C4-2B (cell line): Measurements from ENCODE around the gene STAB2.

Experiments
- CTCF ChIP-seq: fragments of 450-650 bp; conservative IDR thresholded peaks from 2 replicates; pipeline ENCODE4 v1.5.1; 2017; ENCODE audit warnings: mild to moderate bottlenecking
- ZFX ChIP-seq: fragments of 450-650 bp; IDR thresholded peaks from 2 replicates; pipeline ENCODE4 v1.6.1; 2017

- no peak for TF ChIP-seq CTCF
- TF ChIP-seq ZFX: no peak
Observed at GRCh38 chr12:103673891-103674375, 86.9 kb downstream of the STAB2 start.
